ENCODE data around the gene SAP130. TPM values are rescaled to one million over a fixed set of nuclear protein-coding genes. Genes with fewer than 3 reads are reported as not detected.

The SAP130 gene
- total RNA-seq, 2 experiments from 2014 or later: 40.0 to 43.7 TPM

GRCh38 chr2:127961729-127962128, 66.1 kb downstream of the SAP130 start:
- H3K4me3 Mint-ChIP-seq: no peak overlapping the region
- H3K27ac Mint-ChIP-seq: no peak overlapping the region
- ATAC-seq: no peak
- peaks cover 3% of the 10 kb centered on the region for H3K9me3 Mint-ChIP-seq (ENCODE audit: low read depth)
- H3K4me1 Mint-ChIP-seq: no peaks in the 10 kb centered on the region
- no peak for DNase-seq
- CTCF ChIA-PET: interaction anchor here (1.1 kb wide), 1 partner anchor 46 kb away, joined by 3 read pairs; no protein-coding TSS in a partner anchor
- peaks cover 37% of the 10 kb centered on the region for H3K36me3 Mint-ChIP-seq
- no peaks in the 10 kb centered on the region for H3K27me3 Mint-ChIP-seq

- Mint-ChIP-seq H3K4me3 (no peak overlapping the region), H3K27me3 (no peaks in the 10 kb centered on the region), H3K9me3 (ENCODE audit: low read depth) (no peaks in the 10 kb centered on the region), H3K4me1 (no peaks in the 10 kb centered on the region), H3K36me3 (peaks cover 25% of the 10 kb centered on the region), H3K27ac (no peak overlapping the region)
- CTCF ChIA-PET: no interaction called here
- DNase-seq: no peak
- ATAC-seq: no peak
Measured at GRCh38 chr2:127957240-127957639, 70.6 kb downstream of the SAP130 start.

- Mint-ChIP-seq H3K27me3 (no peaks in the 10 kb centered on the region), H3K4me3 (no peak overlapping the region), H3K9me3 (ENCODE audit: low read depth) (no peaks in the 10 kb centered on the region), H3K27ac (no peak overlapping the region), H3K36me3 (peaks cover 19% of the 10 kb centered on the region), H3K4me1 (peaks cover 7% of the 10 kb centered on the region)
- CTCF ChIA-PET: no interaction called here
- ATAC-seq (no peak), DNase-seq (no peak)
Measured at GRCh38 chr2:127954857-127955256, 73.0 kb downstream of the SAP130 start.

- H3K27ac Mint-ChIP-seq: no peak overlapping the region
- no peaks in the 10 kb centered on the region for H3K9me3 Mint-ChIP-seq (ENCODE audit: low read depth)
- H3K27me3 Mint-ChIP-seq: no peaks in the 10 kb centered on the region
- peaks cover 7% of the 10 kb centered on the region for H3K4me1 Mint-ChIP-seq
- peaks cover 27% of the 10 kb centered on the region for H3K36me3 Mint-ChIP-seq
- CTCF ChIA-PET: no interaction called here
- no peak overlapping the region for H3K4me3 Mint-ChIP-seq
- no peak for ATAC-seq
- DNase-seq: no peak
Measured at GRCh38 chr2:127953849-127954248, 74.0 kb downstream of the SAP130 start.

- CTCF ChIA-PET: no interaction called here
- Mint-ChIP-seq H3K27me3 (no peaks in the 10 kb centered on the region), H3K4me3 (no peak overlapping the region), H3K36me3 (peaks cover 27% of the 10 kb centered on the region), H3K27ac (no peak overlapping the region), H3K9me3 (ENCODE audit: low read depth) (no peaks in the 10 kb centered on the region), H3K4me1 (peaks cover 7% of the 10 kb centered on the region)
- DNase-seq: no peak
- ATAC-seq: no peak
Measured at GRCh38 chr2:127953128-127953718, 74.6 kb downstream of the SAP130 start.

GRCh38 chr2:127951026-127951425, 76.8 kb downstream of the SAP130 start:
- CTCF ChIA-PET: interaction anchor here (0.5 kb wide), 1 partner anchor 153 kb away, joined by 4 read pairs; no protein-coding TSS in a partner anchor
- Mint-ChIP-seq H3K9me3 (ENCODE audit: low read depth) (no peaks in the 10 kb centered on the region), H3K27me3 (no peaks in the 10 kb centered on the region), H3K4me3 (no peak overlapping the region), H3K36me3 (peaks cover 30% of the 10 kb centered on the region), H3K27ac (no peak overlapping the region), H3K4me1 (peaks cover 7% of the 10 kb centered on the region)
- ATAC-seq (no peak), DNase-seq (no peak)

- Mint-ChIP-seq H3K27me3 (no peaks in the 10 kb centered on the region), H3K27ac (no peak overlapping the region), H3K36me3 (peaks cover 34% of the 10 kb centered on the region), H3K4me3 (no peak overlapping the region), H3K4me1 (peaks cover 7% of the 10 kb centered on the region), H3K9me3 (ENCODE audit: low read depth) (no peaks in the 10 kb centered on the region)
- CTCF ChIA-PET: no interaction called here
- DNase-seq (no peak), ATAC-seq (no peak)
Measured at GRCh38 chr2:127950264-127950663, 77.6 kb downstream of the SAP130 start.

GRCh38 chr2:127945281-127945680, 82.6 kb downstream of the SAP130 start:
- no peaks in the 10 kb centered on the region for H3K9me3 Mint-ChIP-seq (ENCODE audit: low read depth)
- no peaks in the 10 kb centered on the region for H3K27me3 Mint-ChIP-seq
- no peak for DNase-seq
- peaks cover 2% of the 10 kb centered on the region for H3K4me1 Mint-ChIP-seq
- CTCF ChIA-PET: interaction anchor here (0.7 kb wide), 1 partner anchor 14 kb away, joined by 3 read pairs; no protein-coding TSS in a partner anchor
- no peak for ATAC-seq
- H3K4me3 Mint-ChIP-seq: no peak overlapping the region
- no peak overlapping the region for H3K27ac Mint-ChIP-seq
- H3K36me3 Mint-ChIP-seq: peaks cover 44% of the 10 kb centered on the region

- CTCF ChIA-PET: no interaction called here
- Mint-ChIP-seq H3K27me3 (no peaks in the 10 kb centered on the region), H3K9me3 (ENCODE audit: low read depth) (no peaks in the 10 kb centered on the region), H3K36me3 (peaks cover 32% of the 10 kb centered on the region), H3K4me1 (no peaks in the 10 kb centered on the region), H3K4me3 (no peak overlapping the region), H3K27ac (no peak overlapping the region)
- no peak for ATAC-seq
- no peak for DNase-seq
Measured at GRCh38 chr2:127943186-127943585, 84.7 kb downstream of the SAP130 start.

GRCh38 chr2:127942002-127942401, 85.9 kb downstream of the SAP130 start:
- Mint-ChIP-seq H3K4me3 (no peak overlapping the region), H3K4me1 (no peaks in the 10 kb centered on the region), H3K27me3 (no peaks in the 10 kb centered on the region), H3K9me3 (ENCODE audit: low read depth) (no peaks in the 10 kb centered on the region), H3K36me3 (peaks cover 28% of the 10 kb centered on the region), H3K27ac (no peak overlapping the region)
- ATAC-seq (no peak), DNase-seq (no peak)
- CTCF ChIA-PET: no interaction called here

- Mint-ChIP-seq H3K9me3 (ENCODE audit: low read depth) (no peaks in the 10 kb centered on the region), H3K36me3 (peaks cover 25% of the 10 kb centered on the region), H3K4me1 (no peaks in the 10 kb centered on the region), H3K27ac (no peak overlapping the region), H3K4me3 (no peak overlapping the region), H3K27me3 (no peaks in the 10 kb centered on the region)
- no peak for DNase-seq
- no peak for ATAC-seq
- CTCF ChIA-PET: no interaction called here
Measured at GRCh38 chr2:127941461-127941860, 86.4 kb downstream of the SAP130 start.

- Mint-ChIP-seq H3K27ac (no peak overlapping the region), H3K27me3 (no peaks in the 10 kb centered on the region), H3K36me3 (peaks cover 21% of the 10 kb centered on the region), H3K9me3 (ENCODE audit: low read depth) (no peaks in the 10 kb centered on the region), H3K4me3 (no peak overlapping the region), H3K4me1 (no peaks in the 10 kb centered on the region)
- CTCF ChIA-PET: no interaction called here
- DNase-seq (no peak), ATAC-seq (no peak)
Measured at GRCh38 chr2:127940641-127941040, 87.2 kb downstream of the SAP130 start.

- H3K4me1 Mint-ChIP-seq: no peaks in the 10 kb centered on the region
- no peak overlapping the region for H3K27ac Mint-ChIP-seq
- ATAC-seq (no peak), DNase-seq (no peak)
- H3K36me3 Mint-ChIP-seq: no peaks in the 10 kb centered on the region
- H3K9me3 Mint-ChIP-seq (ENCODE audit: low read depth): no peaks in the 10 kb centered on the region
- H3K4me3 Mint-ChIP-seq: no peak overlapping the region
- no peaks in the 10 kb centered on the region for H3K27me3 Mint-ChIP-seq
- CTCF ChIA-PET: no interaction called here
Measured at GRCh38 chr2:127935337-127935736, 92.5 kb downstream of the SAP130 start.

GRCh38 chr2:127932199-127932876, 95.5 kb downstream of the SAP130 start:
- H3K9me3 Mint-ChIP-seq (ENCODE audit: low read depth): no peaks in the 10 kb centered on the region

More at GRCh38 chr2:127932199-127932876, 95.5 kb downstream of the SAP130 start:
- no peak for DNase-seq
- Mint-ChIP-seq H3K36me3 (no peaks in the 10 kb centered on the region), H3K27me3 (no peaks in the 10 kb centered on the region), H3K4me1 (peaks cover 5% of the 10 kb centered on the region), H3K4me3 (no peak overlapping the region), H3K27ac (no peak overlapping the region)
- ATAC-seq: no peak
- CTCF ChIA-PET: interaction anchor here (0.7 kb wide), 1 partner anchor 114 kb away, joined by 3 read pairs; no protein-coding TSS in a partner anchor

All from activated CD8-positive, alpha-beta memory T cell treated with anti-CD3 and anti-CD28 coated beads, Interleukin-2, amount 10 ng/mL, durations not matched to agents 7 days and 5 days (primary cell).